ENCODE data around the gene MCM8.

The MCM8 gene

DNA sequence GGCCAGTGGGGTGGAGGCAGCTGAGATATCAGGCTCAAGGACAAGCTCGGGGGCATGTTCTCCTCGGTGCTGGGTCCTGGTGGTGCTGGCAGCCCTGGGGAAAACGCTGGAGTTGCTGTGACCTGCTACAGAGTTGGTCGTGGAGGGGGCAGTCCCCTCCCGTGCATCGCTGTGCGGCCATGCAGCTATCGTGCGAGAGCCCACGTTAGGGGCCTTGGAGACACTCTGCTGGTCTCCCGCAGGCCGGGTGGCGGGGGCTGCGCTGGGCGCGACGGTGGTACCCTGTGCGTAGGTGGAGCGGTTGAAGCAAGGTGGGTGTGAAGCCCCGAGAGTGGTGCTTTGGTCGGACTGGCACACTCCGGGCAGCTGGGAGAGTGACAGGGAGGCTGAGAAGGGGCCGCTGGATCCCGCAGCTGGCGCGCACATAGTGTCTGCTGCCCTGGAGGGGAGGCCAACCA lies 91.4 kb downstream of the MCM8 start:
- no peaks in the 10 kb centered on the region for H3K27me3 ChIP-seq (ENCODE audit: insufficient read depth, poor library complexity, severe bottlenecking)
- TF ChIP-seq POLR2AphosphoS5 (IDR thresholded peaks at IDR 0.05; ENCODE audit: low read depth) (0 out of 2 replicates have a peak, but pooled peaks have one; percentile 17), SPI1 (IDR thresholded peaks at IDR 0.05; ENCODE audit: borderline replicate concordance, low read depth) (no peak), GABPA (IDR thresholded peaks at IDR 0.05; ENCODE audit: low read depth) (no peak)
- TF ChIP-seq, protein P1, sequence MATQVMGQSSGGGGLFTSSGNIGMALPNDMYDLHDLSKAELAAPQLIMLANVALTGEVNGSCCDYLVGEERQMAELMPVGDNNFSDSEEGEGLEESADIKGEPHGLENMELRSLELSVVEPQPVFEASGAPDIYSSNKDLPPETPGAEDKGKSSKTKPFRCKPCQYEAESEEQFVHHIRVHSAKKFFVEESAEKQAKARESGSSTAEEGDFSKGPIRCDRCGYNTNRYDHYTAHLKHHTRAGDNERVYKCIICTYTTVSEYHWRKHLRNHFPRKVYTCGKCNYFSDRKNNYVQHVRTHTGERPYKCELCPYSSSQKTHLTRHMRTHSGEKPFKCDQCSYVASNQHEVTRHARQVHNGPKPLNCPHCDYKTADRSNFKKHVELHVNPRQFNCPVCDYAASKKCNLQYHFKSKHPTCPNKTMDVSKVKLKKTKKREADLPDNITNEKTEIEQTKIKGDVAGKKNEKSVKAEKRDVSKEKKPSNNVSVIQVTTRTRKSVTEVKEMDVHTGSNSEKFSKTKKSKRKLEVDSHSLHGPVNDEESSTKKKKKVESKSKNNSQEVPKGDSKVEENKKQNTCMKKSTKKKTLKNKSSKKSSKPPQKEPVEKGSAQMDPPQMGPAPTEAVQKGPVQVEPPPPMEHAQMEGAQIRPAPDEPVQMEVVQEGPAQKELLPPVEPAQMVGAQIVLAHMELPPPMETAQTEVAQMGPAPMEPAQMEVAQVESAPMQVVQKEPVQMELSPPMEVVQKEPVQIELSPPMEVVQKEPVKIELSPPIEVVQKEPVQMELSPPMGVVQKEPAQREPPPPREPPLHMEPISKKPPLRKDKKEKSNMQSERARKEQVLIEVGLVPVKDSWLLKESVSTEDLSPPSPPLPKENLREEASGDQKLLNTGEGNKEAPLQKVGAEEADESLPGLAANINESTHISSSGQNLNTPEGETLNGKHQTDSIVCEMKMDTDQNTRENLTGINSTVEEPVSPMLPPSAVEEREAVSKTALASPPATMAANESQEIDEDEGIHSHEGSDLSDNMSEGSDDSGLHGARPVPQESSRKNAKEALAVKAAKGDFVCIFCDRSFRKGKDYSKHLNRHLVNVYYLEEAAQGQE (IDR thresholded peaks at IDR 0.05; ENCODE audit: insufficient replicate concordance, low read depth), result no peak
- no peak overlapping the region for H3K27ac ChIP-seq (replicated peaks)
- no peak overlapping the region for H3K4me3 ChIP-seq (replicated peaks; ENCODE audit: insufficient read depth, low read length)
- DNase-seq (ENCODE audit: low read depth in 1 of 2, low spot score in 1 of 2), result no peak

DNA sequence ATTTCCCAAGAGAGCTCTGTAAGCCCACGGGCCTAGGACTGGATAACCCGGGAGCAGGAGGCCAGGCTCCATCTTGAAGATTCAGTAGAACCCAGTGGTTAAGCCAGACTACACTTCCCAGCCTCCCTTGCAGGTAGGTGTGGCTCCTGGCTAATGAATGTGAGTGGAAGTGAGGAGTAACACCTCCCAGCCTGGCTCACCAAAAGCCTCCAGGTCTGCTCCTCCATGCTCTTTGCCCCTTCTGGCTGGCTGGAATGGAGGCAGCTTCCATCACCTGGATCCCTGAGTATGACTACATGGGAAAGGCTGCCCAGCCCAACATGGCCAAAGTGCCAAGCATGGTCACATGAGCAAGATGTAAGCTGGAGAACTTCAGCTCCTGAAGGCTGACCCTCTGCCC lies 93.7 kb downstream of the MCM8 start:
- Histone ChIP-seq H3K27me3 (ENCODE audit: insufficient read depth, poor library complexity, severe bottlenecking) (no peaks in the 10 kb centered on the region), H3K4me3 (replicated peaks; ENCODE audit: insufficient read depth, low read length) (no peak overlapping the region), H3K27ac (replicated peaks) (no peak overlapping the region)
- TF ChIP-seq, protein P1 (IDR thresholded peaks at IDR 0.05; ENCODE audit: insufficient replicate concordance, low read depth), result no peak
- TF ChIP-seq POLR2AphosphoS5 (IDR thresholded peaks at IDR 0.05; ENCODE audit: low read depth) (no peak), SPI1 (IDR thresholded peaks at IDR 0.05; ENCODE audit: borderline replicate concordance, low read depth) (no peak), GABPA (IDR thresholded peaks at IDR 0.05; ENCODE audit: low read depth) (no peak)
- TF ChIP-seq, protein P2, sequence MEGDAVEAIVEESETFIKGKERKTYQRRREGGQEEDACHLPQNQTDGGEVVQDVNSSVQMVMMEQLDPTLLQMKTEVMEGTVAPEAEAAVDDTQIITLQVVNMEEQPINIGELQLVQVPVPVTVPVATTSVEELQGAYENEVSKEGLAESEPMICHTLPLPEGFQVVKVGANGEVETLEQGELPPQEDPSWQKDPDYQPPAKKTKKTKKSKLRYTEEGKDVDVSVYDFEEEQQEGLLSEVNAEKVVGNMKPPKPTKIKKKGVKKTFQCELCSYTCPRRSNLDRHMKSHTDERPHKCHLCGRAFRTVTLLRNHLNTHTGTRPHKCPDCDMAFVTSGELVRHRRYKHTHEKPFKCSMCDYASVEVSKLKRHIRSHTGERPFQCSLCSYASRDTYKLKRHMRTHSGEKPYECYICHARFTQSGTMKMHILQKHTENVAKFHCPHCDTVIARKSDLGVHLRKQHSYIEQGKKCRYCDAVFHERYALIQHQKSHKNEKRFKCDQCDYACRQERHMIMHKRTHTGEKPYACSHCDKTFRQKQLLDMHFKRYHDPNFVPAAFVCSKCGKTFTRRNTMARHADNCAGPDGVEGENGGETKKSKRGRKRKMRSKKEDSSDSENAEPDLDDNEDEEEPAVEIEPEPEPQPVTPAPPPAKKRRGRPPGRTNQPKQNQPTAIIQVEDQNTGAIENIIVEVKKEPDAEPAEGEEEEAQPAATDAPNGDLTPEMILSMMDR (IDR thresholded peaks at IDR 0.05; ENCODE audit: insufficient read depth, low read length), result no peak
- DNase-seq (ENCODE audit: low read depth in 1 of 2, low spot score in 1 of 2), result no peak

DNA sequence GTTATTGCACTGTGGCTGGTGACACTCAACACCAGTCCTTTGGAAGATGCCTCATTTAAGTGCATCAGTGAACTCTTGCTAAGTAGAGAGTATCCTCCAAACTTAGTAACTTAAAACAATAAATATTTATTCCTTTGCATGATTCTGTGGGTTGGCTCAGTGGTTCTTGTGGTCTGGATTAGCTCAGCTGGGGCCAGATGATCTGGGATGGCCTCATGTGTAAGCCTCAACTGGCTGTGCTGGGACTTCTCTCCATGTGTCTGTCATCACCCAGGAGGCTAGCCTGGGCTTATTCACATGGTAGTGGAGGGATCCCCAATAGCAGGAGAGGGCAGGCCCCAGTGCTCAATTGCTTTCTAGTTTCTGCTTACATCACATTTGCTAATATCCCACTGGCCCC lies 95.1 kb downstream of the MCM8 start:
- TF ChIP-seq GABPA (IDR thresholded peaks at IDR 0.05; ENCODE audit: low read depth), result no peak
- TF ChIP-seq, protein P1 (IDR thresholded peaks at IDR 0.05; ENCODE audit: insufficient replicate concordance, low read depth), result no peak
- TF ChIP-seq SPI1 (IDR thresholded peaks at IDR 0.05; ENCODE audit: borderline replicate concordance, low read depth), result no peak
- TF ChIP-seq POLR2AphosphoS5 (IDR thresholded peaks at IDR 0.05; ENCODE audit: low read depth), result no peak
- TF ChIP-seq, protein P2 (IDR thresholded peaks at IDR 0.05; ENCODE audit: insufficient read depth, low read length), result no peak
- no peak for DNase-seq (ENCODE audit: low read depth in 1 of 2, low spot score in 1 of 2)
- peaks cover 6% of the 10 kb centered on the region for H3K27me3 ChIP-seq (ENCODE audit: insufficient read depth, poor library complexity, severe bottlenecking)
- H3K4me3 ChIP-seq (replicated peaks; ENCODE audit: insufficient read depth, low read length), result no peak overlapping the region
- H3K27ac ChIP-seq (replicated peaks), result no peak overlapping the region

All from HL-60 (cell line).